Middle frontal gyrus (tissue), 1 donor: ENCODE results near the gene MEST.
"Not testable (repeated sequence)": the region's sequence is repeated elsewhere in the genome, so short reads cannot be mapped to it uniquely, and the experiment has no call there.

Experiments
- DNase-seq: peaks from one replicate; pipeline ENCODE4 v3.0.0-alpha.2; 2015; ENCODE audit warnings: low spot score; ENCODE audit errors: extremely low spot score

MEST gene

DNA sequence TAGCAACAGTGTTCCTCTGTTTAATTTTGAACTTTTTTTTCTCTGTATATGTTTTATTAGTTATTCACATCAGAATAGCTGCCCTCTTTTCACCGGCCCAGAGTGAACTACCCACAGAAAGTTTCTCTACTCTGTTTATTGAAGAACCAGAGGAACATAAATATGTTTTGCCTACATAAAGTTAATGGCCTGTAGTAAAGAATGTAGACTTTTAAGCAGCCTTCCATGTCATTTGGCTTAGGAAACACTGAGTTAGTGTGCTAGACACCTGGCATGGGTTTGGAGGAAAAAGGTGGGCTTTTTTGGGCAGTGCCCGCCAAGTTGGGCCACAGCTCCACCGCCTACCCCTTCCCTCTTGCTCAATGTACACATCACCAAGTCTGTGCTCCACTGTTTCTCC is 8.9 kb upstream of the MEST start:
- no peak for DNase-seq

DNA sequence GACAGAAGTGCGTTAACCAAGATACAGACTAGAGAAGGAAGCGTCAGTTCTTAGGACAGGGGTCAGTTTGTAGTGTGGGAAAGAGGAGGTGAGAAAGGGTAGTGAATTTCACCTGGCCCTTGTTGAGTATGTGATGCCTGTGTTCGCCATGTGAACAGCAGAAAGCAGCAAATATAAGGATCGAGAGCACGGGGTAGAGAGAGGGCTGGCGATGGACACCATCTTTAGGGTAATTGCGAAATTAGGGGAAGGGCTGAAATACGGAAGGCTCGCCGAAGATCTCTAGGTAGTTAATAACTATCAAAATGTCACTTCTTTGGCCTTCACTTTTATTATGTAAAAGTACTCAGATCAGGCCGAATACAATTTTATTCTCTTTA is 6.2 kb upstream of the MEST start:
- no peak for DNase-seq

DNA sequence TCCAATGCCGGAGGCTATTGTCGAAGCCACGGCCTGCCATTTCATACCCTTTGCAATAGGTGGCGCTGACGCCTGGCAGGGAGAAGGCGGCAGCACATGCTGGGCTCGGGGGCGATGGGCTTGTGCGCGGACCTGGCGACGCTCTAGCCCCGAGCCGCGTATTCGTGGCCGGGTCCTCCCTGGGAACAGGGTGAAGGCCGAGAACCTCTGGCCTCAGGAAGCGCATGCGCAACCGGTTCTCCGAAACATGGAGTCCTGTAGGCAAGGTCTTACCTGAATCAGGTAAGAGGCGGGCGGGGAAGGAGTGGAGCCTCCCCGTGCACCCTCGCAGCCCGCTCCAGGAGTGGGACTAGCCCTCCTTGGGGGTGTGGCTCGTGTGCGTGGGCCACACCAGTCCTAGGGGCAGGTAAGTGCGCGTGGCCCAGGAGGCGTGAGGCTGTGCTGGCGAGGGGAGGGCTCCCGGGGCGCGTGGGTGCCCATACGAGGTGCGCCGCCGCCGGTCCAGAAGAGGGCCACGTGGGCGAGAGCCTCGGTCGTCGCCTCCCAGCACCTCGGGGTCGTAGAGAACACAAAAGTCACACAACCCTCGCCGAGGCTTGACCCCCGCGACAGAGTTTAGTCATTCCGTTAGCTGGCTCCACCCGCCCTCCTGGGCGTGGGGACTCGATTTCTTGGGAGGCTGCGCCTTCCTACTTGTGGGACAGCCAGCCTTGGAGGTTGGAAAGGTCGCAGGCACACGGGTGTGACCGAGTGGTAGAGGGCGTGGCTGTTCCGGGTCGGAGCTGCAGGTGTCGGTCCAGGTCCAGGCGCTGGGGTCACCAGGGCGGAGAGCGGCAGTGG is 5.6 kb upstream of the MEST start:
- no peak for DNase-seq

DNA sequence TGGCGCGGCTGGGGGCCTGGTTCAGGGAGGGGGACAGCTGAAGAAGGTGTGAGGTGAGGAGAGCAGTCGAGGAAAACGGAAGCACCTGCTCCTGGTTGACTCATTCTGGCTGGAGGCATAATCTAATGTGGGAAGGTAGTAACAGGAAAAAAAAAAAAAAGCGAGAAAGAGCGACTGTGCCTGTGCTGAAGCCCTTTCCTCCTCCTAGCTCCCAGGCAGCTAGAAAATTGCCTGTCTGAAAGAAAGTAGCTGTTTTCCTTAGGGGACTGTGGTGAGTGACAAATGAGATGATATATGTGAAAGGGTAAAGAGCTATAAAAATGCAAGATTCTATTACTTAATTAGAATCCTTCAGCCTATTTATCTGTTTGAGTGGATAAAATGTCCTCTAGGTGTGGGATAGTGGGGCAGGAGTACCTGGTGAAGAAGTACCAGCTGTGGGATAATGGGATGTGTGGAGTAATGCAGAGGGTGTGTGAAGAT is 4.9 kb upstream of the MEST start:
- DNase-seq, result no peak

GRCh38 chr7:130488392-130489139 is 3.3 kb upstream of the MEST start:
- no peak for DNase-seq

DNA sequence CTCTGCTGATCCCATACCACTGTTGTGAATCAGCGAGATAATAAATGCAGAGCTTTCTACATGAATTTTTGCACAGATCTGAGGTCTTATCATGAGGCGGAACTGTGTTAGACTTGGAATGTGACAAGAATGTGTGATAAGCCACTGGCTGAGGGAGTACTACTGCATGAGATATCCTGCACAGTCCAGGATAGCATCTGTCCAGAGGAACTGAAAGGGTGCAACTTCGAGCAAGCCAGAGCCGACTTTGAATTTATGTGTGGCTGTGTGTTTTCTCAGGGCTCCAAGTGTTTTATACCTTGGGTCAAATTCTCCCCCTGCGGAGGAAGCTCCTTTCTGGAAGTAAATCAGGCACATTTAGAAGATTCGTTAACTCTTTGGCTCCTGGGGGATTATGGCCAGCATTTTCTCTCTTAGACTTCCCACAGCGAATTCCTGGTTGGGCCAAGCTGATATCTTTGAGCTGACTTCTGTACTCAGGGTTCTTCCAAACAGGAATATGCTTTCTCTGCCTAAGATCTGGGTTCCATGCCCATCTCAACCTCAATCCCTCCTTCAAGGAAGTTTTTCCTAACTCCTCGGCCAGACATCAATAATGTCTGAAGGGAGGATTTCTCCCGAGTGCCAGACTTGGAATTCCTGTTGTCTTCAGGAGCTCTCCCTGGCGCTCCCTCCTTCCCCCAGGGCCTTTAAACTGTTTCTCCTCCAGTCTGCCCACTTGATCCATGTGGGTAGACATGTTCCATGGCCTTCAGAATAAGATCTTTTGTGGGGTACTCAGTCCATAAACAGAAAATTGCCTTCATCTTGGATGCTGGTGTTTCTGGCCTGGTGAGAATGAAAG is 2.5 kb upstream of the MEST start:
- DNase-seq, result no peak

DNA sequence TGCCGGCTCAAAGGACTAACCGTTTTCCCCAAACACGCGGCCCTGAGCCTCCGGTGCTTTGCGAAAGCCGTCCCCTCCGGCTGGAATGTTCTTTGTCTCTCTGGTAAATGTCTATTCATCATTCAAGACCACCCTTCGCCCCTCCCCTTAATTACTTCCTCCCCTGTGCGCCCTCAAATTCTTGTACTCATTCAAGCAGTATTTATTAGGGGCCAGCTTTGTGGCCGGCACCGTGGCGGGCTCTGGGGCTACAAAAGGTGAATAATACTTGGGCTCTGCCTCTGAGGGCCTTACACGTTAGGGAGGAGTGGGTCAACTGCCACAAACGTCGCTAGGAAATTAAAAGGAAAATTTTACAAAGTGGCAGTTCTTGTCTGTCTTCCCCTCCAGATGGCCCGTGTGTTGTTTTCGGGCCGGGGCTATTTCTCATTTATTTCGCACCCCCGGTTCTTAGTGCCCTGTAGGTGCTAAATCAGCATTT is 1.5 kb upstream of the MEST start:
- no peak for DNase-seq

- DNase-seq, result no peak
Observed at GRCh38 chr7:130490888-130491804, 739 bp upstream of the MEST start.

GRCh38 chr7:130492523-130493274 is 814 bp downstream of the MEST start:
- no peak for DNase-seq

DNA sequence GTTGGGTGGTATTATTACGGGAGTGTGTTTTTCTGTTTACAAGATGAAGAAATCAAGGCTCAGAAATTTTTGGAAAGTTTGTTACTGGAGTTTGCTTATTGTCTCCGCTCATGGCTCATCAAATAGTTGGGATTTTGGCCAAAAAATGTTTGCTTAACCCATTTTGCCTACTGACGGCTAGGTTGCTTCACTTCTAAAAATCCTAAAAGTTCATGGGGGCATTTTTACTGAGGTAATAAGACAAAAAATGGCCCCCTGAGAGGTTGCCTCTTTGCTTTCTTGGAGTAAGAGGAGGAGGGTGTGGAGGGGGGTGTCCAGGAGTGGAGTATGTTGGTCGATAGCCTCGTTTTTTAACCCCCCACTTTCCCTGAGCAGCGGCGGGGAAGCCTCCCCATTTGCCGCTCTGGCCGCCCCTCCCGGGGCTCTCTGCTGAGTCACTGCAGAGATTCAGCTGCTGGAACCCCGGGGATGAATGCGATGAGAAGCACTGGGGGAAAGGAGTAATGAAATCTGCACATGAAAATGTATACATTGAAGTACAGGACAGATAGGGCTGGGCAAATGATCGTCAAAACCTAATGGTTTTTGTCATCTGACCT is 1.5 kb downstream of the MEST start:
- DNase-seq, result no peak

DNA sequence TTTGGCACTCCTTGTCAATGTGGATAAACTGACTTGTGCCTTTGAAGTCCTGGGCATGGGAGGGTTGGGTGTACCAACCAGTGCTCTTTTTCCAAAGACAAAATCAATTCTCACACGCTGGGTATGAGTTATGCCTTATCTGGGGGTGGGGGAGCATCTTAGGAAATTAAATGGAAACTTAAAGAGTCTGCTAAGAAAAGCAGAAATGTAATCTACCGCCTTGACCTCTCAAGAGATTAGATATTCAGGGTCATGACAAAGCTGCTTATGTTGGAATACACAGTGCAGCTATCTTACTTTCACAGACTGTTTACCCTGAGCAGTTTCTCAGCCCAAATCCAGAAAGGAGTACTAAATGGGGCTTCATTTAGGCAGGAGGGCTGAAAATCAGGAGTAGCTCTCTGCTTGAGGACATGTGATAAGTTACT is 2.6 kb downstream of the MEST start:
- DNase-seq, result no peak

GRCh38 chr7:130500463-130500862 is 8.6 kb downstream of the MEST start:
- DNase-seq, result no peak

DNA sequence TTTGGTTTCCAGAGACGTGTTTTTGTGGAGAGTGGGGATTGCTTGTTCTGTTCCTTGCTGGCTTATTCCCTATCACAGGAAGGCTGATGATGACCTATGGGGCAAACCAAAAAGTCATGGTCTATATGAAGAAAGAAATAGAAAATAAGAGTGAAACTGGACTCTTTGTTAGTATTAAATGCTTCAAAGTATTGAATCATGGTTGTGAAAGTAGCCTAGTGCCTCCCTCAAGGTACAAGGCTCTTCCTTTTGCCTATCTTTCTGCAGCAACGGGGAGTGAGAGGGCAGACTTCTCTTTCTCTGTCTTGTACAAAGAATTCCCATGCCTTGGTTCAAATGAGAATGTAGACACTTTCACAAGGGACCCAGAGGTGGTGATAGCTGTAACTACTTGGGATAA is 9.0 kb downstream of the MEST start:
- no peak for DNase-seq

- DNase-seq, result no peak
Observed at GRCh38 chr7:130505753-130506152, 13.9 kb downstream of the MEST start.

DNA sequence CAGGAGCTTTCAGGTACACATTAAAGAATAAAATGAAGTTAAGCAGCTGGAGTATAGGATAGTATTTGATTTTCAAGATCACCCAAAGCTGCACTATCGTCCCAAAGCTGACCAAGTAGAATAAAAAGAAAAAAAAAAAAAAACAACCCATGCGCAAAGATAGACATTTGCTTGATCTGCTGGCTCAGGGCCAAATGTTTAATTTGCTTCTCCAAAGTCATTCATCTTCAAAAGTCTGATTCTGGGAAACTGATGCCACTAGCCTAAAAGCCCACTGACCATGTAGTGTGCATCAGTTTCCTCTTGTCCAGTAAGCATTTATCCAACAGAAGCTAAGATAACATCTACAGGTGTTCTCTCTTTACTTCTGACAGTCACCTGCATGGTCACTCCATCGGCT is 14.5 kb downstream of the MEST start:
- no peak for DNase-seq

GRCh38 chr7:130512038-130512437 is 20.2 kb downstream of the MEST start:
- not testable (repeated sequence) for DNase-seq

GRCh38 chr7:130513447-130513846 is 21.6 kb downstream of the MEST start:
- no peak for DNase-seq

GRCh38 chr7:130515315-130516040 is 23.6 kb downstream of the MEST start:
- DNase-seq, result no peak
